Activated CD4-positive, alpha-beta memory T cell treated with anti-CD3 and anti-CD28 coated beads for 36 hours (primary cell): ENCODE data around the gene THUMPD1. TPM values are rescaled to one million over a fixed set of nuclear protein-coding genes. Genes with fewer than 3 reads are reported as not detected.

Source experiments
- total RNA-seq, 2 experiments: library from RNA; stranded (reverse); gene quantifications; one replicate each; pipeline ENCODE4 v1.2.3, GENCODE V29; 2021

THUMPD1 gene
- total RNA-seq, 2 experiments from 2014 or later, result 42.7 to 43.1 TPM

Other genes starting within 250 kb of the THUMPD1 start
- not detected for gene ACSM2B, start 165.5 kb downstream of the THUMPD1 start, total RNA-seq
- gene ACSM1, start 44.1 kb downstream of the THUMPD1 start, total RNA-seq, result not detected
- gene ACSM3, start 22.2 kb upstream of the THUMPD1 start, total RNA-seq, result 10 to 100 TPM; 13.8 to 17.4 TPM
- gene ERI2, start 64.7 kb upstream of the THUMPD1 start, total RNA-seq, result 10 to 100 TPM; 19.8 to 25.0 TPM
- gene REXO5, start 64.7 kb upstream of the THUMPD1 start, total RNA-seq, result 10 to 100 TPM; 24.3 to 25.7 TPM
- 1 to 10 TPM; 5.9 TPM for gene DCUN1D3, start 158.5 kb upstream of the THUMPD1 start, total RNA-seq
- gene LYRM1, start 159.0 kb upstream of the THUMPD1 start, total RNA-seq, result 10 to 100 TPM; 26.5 to 28.0 TPM